ENCODE measurements around the gene FGF2. TPM values are rescaled to one million over a fixed set of nuclear protein-coding genes. Genes with fewer than 3 reads are reported as not detected.

FGF2 gene
- total RNA-seq, 4 donors from 2014 or later = 5.1 to 57.9 (median 33.5) TPM

DNA sequence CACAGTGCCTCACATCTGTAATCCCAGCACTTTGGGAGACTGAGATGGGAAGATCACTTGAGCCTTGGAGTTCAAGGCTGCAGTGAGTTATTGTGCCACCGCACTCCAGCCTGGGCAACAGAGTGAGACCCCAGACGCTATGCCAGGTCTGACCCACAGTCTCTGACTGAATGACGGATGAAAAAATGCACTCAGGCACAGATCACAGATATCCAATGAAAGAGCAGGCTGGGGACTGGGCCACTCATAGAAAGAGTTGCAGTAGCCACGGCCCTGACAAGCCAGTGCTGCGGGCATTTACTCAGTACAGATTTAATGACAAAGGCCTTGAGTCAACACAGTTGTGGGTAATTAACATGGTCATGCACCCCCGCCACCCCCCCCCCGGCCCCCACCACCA, 73.1 kb downstream of the FGF2 start:
- Histone ChIP-seq H3K27me3 (no peaks in the 10 kb centered on the region), H3K27ac (no peak overlapping the region), H3K4me3 (no peak overlapping the region), H3K36me3 (no peaks in the 10 kb centered on the region), H3K9me3 (no peaks in the 10 kb centered on the region), H3K4me1 (peaks cover 0 to 4% of the 10 kb centered on the region in 2 donors)
- DNase-seq = no peak
- TF ChIP-seq POLR2A (IDR thresholded peaks at IDR 0.05) (no peak), CTCF (IDR thresholded peaks at IDR 0.05) (no peak)
- intact Hi-C loops (cut with DNase I; ENCODE audit: low total_unique reads) = no loop called here

GRCh38 chr4:122900314-122900713, 73.7 kb downstream of the FGF2 start:
- DNase-seq = no peak
- Histone ChIP-seq H3K27ac (no peak overlapping the region), H3K36me3 (no peaks in the 10 kb centered on the region), H3K4me3 (no peak overlapping the region), H3K27me3 (no peaks in the 10 kb centered on the region), H3K4me1 (peaks cover 0 to 4% of the 10 kb centered on the region in 2 donors), H3K9me3 (no peaks in the 10 kb centered on the region)
- TF ChIP-seq CTCF (IDR thresholded peaks at IDR 0.05) (no peak), POLR2A (IDR thresholded peaks at IDR 0.05) (no peak)
- intact Hi-C loops (cut with DNase I; ENCODE audit: low total_unique reads) = no loop called here

DNA sequence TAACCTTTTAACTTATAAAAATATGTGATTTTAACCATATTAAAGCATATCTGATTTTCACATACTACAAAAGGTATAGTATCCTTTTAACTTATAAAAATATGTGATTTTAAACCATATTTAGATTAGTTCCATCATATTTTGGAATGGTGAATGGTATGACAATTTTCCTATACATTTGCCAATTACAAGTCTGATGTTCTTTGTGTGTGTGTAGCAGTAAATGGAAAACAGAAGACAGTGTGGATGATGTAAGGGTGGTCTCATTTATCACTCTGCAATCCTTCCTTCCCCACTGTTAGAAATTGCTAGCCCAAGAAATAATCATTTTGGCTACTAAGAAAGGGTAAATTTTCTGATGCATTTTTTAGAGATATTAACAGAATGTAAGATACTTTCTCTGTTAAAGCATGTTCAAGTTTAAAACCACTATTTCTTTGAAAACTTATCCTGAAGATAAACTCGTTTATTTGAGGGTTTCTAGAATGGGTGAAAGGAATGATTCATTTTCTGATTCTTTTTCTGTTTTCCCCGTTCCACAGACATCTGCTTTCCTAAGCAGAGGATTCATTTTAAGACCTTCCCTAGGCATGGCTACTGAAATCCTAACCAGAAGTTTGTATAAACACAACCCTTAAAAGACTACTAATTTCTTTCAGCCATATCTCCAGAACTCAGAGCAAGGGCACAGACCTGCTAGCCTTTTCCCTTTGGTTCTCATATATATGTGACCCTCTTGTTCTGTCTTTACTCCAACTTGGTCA, 74.8 kb downstream of the FGF2 start:
- Histone ChIP-seq H3K4me1 (no peaks in the 10 kb centered on the region), H3K9me3 (no peaks in the 10 kb centered on the region), H3K4me3 (no peak overlapping the region), H3K27ac (no peak overlapping the region), H3K36me3 (no peaks in the 10 kb centered on the region), H3K27me3 (no peaks in the 10 kb centered on the region)
- intact Hi-C loops (cut with DNase I; ENCODE audit: low total_unique reads) = no loop called here
- TF ChIP-seq CTCF (IDR thresholded peaks at IDR 0.05) (no peak), POLR2A (IDR thresholded peaks at IDR 0.05) (no peak)
- DNase-seq = no peak

DNA sequence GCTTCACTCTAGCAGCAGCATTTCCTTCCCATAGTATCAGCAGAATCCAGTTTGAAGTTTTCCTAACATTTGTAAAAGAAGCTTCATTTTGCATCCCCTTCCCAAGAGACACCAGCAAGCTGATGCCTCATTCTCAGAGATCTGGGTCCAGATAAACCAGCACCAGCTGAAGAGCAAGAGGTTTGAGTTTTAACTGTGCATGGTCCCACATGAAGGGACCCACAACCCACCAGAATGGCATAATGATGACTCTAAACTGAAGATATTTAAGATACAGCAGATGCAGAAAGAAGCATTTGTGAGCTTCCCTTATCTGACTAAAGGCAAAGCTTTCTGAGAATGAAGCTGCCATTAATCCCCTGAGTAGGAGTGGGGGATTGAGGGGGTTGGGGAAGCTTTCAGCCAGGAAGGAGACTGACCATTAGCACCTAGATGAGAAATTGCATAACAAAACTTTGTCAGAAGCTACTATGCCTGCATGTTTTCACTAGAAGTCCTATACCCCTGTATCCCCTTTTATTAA, 77.2 kb downstream of the FGF2 start:
- Histone ChIP-seq H3K27ac (no peak overlapping the region), H3K4me1 (no peaks in the 10 kb centered on the region), H3K36me3 (no peaks in the 10 kb centered on the region), H3K4me3 (no peak overlapping the region), H3K27me3 (no peaks in the 10 kb centered on the region), H3K9me3 (no peaks in the 10 kb centered on the region)
- no peak for DNase-seq
- intact Hi-C loops (cut with DNase I; ENCODE audit: low total_unique reads) = no loop called here
- no peak for TF ChIP-seq CTCF (IDR thresholded peaks at IDR 0.05)
- no peak for TF ChIP-seq POLR2A (IDR thresholded peaks at IDR 0.05)

- Histone ChIP-seq H3K4me3 (no peak overlapping the region), H3K36me3 (no peaks in the 10 kb centered on the region), H3K4me1 (no peaks in the 10 kb centered on the region), H3K9me3 (no peaks in the 10 kb centered on the region), H3K27me3 (no peaks in the 10 kb centered on the region), H3K27ac (no peak overlapping the region)
- TF ChIP-seq CTCF (IDR thresholded peaks at IDR 0.05) = no peak
- TF ChIP-seq POLR2A (IDR thresholded peaks at IDR 0.05) = no peak
- intact Hi-C loops (cut with DNase I; ENCODE audit: low total_unique reads) = no loop called here
- no peak for DNase-seq
Measured at GRCh38 chr4:122906859-122907305, 80.3 kb downstream of the FGF2 start.

Data from uterus (tissue), 4 donors.